COLO668 (cell line): Measurements from ENCODE around the gene ADGRG3.

ENCODE experiments used
- DNase-seq: peaks from one replicate; lab custom pipeline; 2025; ENCODE audit not compliant: unreplicated experiment; lab: John Stamatoyannopoulos, UW

The ADGRG3 gene

DNA sequence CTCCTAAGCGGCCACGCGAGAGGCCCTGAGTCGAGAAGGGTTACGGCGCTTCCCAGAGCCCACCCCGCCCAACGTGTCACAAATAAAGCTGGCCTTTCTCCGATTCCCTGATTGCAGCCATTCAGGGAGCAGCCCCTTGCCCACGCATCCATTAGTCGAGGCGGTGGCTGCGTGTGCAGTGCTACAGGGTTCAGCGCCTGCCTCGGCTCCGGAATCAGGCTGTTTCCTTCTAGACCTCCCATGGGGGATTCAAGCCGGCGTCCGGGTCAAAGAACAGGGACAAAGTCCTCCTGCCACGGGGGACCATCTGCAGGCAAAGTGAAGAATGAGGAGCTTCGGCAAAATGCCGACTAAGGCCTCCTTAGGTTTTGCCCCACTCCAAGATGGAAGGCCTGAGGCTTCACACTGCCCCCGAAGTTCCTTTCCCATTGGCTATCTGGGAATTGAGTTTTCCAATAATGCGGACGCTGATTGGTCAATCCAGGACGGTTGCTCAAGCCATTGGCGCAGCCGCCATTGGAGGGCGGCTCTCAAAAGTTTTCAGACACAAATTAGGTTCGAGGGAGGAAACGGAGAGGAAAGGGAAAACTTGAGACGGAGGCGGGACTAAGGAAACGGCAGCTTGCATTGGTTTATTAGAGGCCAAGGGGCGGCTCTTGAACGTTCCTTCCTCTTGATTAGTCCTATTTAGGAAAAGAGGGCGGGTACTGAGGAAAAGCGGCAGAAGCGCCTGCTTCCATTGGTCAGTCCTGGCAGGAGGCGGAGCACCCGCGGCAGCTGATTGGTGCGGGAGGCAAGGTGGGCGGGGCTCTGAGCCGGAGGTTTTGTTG is 67.0 kb downstream of the ADGRG3 start:
- DNase-seq, result peak; percentile 99

DNA sequence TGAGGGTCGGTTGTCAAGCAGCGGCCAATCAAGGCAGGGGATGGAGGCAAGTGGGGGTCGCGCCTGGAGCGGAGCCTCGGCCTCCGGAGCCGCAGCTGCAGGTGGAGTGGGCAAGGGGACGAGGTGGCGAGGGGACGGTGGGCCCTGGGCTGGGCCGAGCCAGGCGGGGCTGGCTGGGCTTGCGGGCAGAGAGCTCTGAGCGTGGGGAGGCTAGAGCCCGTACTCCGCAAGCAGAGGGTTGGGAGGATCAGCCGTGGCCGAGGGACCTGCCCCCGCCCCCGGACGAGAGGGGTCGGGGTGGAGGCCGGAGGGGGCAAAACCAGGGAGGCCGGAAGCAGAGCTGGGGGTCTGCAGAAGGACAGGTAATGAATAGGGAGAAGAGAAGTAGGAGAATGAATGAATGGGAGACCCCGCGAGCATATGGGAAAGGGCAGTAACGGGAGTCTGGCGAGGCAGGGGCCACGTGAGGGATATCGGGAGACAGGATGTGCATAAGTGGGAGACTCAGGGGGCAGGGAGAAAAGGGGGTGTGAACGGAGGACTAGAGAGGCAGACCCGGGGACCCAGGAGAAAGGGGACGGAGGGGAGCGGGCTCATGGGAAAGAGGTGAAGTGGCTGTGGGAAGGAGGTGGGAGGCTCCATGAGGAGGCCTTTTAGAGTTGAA is 67.8 kb downstream of the ADGRG3 start, which contains the start of gene KATNB1:
KATNB1 (plus strand) TSS at position 16 of the 664 bp plus-strand sequence. CDS start 1,474 bp downstream, outside the sequence.
- peak; percentile 40 for DNase-seq

DNA sequence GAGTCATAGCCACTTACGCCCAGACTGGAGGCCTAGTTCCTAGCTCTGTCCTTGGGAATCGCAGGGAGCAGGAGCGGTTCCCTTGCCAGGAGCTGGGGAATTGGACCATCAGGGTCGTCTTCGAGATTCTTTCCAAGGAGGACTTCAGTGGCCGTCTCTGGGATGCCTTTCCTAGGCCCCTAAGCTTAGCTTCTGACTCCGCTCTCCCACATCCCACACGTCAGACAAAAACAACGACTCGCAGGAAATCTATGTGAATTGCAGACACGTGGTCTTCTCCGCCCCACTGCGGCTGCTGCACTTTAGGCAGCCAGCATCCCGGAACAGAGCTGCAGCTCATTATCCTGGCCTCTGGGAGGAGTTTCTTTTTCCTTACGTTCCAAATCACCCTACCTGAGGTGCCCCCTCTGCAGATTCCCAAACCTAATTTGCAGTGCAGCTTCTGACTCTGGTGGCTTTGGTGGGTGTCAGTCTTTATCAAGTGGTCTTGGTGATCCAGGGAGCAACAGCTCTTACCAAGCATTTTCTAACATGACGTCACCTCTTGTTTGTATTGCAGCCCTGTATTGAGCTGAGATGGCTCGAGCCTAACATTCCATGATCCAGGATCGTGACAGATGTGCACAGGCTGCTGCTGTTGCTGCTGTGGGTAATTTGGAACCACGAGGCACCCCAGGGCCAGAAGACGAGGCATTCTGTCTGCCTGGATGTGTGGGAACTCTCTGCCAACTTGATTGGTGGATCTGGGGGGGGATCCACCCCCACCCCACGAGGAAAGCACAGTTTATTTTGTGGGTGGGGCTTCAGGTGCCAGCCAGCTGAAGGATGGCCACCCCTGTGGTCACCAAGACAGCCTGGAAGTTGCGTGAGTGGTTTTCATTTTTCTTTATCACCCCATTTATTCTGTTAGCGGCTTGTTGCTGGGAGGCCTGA is 68.6 kb downstream of the ADGRG3 start:
- peak; percentile 63 for DNase-seq

DNA sequence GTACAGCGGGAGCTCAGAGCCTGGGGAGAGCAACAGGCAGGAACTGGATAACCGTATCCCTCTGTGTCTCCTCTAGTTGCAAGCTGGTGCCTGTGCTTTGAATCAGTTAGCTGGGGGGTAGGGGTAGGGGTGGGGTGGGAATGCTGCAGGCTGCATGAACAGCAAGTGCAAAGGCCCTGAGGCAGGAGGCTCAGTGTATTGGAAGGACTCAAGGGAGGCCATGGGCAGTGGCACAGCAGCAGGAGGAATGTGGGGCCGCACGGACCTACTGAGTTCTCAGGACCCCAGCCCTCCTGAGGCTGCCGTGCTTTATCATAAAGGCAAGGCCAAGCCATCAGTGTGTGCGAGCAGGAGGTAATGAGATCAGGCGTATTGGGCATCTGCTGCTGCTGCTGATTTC is 70.7 kb downstream of the ADGRG3 start:
- DNase-seq, result no peak
